Middle frontal gyrus (tissue), 1 donor: Measurements from ENCODE around the gene TNS4.

ENCODE experiments used
- DNase-seq: peaks from one replicate; pipeline ENCODE4 v3.0.0-alpha.2; 2015; ENCODE audit warnings: low spot score; ENCODE audit errors: extremely low spot score

TNS4 gene

GRCh38 chr17:40517981-40518380 lies 16.6 kb upstream of the TNS4 start:
- DNase-seq = no peak

DNA sequence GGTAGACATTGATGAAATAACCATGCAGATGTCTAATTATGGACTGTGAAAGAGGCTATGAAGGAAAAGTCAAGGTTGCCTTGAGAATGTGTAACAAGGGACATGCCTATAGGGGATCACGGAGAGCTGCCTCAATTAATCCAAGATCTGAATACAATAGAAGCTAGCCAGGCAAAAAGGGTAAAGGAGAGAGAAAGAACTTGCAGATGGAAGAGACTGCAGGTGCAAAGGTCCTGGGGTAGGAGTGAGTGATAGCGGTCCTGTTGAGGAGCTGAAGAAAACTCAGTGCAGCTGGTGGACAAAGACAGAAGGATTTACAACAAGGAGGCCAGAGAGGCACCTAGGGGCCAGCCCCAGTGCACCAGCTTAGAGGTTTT lies 15.9 kb upstream of the TNS4 start:
- no peak for DNase-seq

DNA sequence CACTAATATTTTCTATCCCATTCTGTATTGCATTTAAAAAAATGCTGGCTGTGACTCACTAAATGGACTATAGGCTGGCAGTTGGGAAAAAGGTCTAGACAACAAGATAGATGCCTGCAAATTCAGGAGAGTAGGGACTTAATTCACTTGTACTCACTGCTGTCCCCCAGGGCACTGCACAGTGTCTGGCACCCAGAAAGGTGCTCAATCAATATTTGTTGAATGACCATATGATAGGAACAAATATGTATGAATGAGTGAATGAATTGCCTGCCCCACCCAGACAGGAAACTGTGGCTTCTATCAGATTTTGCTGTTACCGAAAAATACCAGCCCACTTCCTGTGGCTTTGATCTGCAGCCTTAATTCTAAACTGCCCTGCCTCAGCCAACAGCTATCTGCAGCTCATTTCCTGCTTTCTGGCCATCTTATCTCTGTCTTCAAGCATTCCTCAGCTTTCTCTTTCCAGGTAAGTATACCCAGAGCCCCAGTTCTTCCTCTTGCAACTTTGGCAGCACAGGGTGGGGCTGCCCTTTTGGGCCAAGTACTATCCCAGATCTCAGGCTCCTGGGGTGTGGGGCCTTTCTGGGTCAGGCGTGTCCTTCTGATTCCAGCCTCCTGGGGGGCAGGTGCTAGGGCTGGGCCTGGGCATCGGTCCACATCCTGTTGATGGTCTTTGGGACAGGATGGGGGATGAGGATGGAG lies 15.3 kb upstream of the TNS4 start:
- DNase-seq = no peak

- DNase-seq = no peak
Observed at GRCh38 chr17:40515491-40516041, 14.1 kb upstream of the TNS4 start.

GRCh38 chr17:40515011-40515410 lies 13.6 kb upstream of the TNS4 start:
- no peak for DNase-seq

DNA sequence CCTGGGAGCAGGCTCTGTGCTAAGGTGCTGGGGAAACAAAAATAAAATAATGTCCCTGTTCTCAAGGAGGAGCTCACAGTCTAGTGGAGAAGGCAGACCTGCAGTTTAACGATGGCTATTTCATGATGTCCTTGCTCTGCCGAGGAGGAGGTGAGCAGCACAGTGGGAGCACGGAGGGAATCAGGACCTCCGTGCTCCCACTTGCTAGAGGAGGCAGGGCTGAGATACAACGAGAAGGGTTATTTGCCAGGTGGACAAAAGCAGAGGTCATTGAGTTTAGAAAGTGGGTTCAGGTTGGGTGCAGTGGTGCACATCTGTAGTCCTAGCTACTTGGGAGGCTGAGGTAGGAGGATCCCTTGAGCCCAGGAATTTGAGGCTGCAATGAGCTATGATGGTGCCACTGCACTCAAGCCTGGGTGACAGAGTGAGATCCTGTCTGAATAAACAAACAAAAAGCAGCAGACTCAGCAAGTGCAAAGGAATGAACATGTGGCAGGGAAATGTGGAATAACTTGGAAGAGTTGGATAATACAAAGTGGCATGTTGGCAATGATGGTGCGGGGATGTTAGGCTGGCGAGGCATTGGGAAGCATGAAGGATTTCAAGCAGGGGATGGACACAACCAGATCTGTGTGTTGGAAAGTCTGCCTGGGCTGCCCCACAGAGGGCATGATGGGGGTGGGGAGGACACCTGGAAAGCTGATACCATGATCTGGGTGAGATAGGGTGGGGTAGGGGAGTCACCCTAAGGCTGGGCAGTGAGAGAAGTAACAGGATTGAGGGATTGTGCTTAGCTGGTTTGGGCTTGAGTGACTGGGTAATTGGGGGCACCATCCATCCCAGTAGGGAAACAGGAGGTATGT lies 12.8 kb upstream of the TNS4 start:
- no peak for DNase-seq

GRCh38 chr17:40511667-40512220 lies 10.3 kb upstream of the TNS4 start:
- DNase-seq = no peak

- no peak for DNase-seq
Observed at GRCh38 chr17:40511136-40511535, 9.7 kb upstream of the TNS4 start.

DNA sequence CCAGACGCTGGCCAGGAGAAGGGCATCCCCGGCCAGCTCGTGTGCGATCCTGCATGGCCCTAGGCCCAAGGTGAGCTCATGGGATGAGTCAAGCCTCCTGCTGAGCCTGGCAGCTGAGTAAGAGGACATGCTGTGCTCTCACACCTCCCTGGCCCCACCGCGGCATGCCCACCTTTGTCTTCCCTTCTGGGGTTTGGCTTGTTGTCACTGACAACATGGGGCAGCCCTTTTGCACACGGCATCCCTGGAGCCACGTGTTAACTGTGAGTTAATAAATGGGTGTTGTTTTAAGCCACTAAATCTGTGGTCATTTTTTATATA lies 8.9 kb upstream of the TNS4 start:
- DNase-seq = no peak

DNA sequence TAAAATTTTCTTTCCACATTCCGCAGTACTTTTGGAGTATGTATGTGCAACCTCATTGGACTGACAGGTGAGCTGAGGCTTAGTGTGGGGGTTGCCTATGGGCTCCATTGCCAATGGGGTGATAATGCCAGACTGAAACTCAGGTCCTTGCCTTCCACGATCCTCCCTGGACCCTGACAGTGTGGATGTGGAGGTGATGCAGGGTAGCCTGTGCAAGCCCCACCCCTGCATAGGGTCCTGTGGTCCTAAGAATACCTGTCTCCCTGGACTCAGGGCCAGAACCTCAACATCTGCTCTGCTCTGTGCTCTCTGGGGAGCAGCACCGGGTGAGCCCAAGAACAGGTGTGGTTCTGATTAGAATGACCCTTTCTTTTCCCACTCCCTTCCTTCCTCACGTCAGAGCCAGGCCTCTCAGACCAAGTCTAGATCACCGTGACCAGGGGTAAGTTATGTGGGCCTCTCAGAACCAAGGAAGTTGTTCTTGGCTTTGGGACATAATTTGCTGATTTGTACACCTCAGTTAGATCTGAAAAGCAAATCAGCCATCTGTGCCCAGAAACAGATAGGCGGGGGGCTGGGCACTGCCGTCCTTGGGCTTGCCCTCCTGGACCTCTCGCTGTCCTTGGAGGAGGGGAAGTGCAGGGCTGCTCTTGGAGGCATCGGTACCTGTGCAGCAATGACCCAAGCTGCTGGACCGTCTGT lies 8.4 kb upstream of the TNS4 start:
- no peak for DNase-seq

GRCh38 chr17:40506786-40507185 lies 5.4 kb upstream of the TNS4 start:
- no peak for DNase-seq

- DNase-seq = no peak
Observed at GRCh38 chr17:40503154-40503553, 1.7 kb upstream of the TNS4 start.

DNA sequence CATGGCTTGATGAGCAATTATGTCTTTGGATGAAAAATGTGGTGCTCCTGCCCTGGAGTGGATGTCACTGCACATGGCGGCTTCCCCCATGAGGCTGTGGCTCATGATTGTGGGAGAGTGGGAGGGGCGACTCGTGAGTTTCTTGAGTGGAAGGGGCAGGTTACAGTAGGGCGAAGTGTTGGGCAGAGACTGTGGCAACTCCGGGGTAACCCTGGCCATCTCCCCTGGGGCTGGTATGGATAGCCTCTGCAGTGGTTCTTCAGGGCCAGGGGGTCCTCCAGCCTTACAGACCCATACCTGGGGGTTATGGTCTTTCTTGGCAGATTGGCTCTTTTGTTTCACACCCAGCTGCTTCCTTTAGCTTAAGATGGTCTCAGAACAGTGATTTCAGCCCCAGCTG lies 1.3 kb upstream of the TNS4 start:
- no peak for DNase-seq

DNA sequence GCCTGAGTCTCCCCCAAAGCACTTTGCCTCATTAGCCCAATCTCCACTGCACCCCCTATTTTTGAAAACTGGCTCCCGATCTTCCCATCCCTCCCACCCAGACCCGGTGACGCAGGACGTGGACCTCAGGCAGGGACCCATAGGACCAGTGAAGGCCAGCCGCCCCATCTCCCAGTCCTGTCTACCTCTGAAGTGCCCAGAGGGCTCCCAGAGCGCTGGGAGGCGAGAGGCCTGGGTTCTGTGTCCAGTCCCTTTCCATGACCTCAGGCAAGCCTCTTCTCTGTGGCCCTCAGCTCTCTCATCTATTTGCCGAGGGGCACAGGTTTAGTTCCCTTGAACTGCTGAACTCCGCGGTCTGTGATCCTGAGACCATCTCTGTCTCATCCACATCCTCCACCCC lies 714 bp downstream of the TNS4 start:
- DNase-seq = no peak

- no peak for DNase-seq
Observed at GRCh38 chr17:40500190-40500589, 1.2 kb downstream of the TNS4 start.

GRCh38 chr17:40499551-40500189 lies 1.8 kb downstream of the TNS4 start:
- DNase-seq = no peak

GRCh38 chr17:40498281-40499084 lies 2.9 kb downstream of the TNS4 start:
- no peak for DNase-seq

DNA sequence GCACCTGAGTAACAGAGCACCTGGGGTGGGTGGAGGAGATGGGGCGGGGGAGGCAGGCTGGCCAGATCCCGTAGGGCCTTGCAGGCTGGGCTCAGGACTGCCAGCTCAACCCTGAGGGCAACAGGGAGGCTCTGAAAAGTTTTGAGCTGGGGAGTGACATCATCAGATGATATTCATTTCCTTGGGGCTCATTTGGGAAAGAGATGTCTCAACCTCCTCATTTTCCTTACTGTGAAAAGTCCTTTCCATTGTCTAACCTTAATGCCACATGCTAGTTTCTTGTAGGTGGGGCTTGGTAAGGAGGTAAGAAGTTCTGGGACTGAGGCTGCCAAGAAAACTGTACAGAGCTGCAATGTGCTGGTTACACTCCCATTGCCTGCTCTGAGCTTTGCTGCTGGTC lies 3.7 kb downstream of the TNS4 start:
- DNase-seq = no peak

DNA sequence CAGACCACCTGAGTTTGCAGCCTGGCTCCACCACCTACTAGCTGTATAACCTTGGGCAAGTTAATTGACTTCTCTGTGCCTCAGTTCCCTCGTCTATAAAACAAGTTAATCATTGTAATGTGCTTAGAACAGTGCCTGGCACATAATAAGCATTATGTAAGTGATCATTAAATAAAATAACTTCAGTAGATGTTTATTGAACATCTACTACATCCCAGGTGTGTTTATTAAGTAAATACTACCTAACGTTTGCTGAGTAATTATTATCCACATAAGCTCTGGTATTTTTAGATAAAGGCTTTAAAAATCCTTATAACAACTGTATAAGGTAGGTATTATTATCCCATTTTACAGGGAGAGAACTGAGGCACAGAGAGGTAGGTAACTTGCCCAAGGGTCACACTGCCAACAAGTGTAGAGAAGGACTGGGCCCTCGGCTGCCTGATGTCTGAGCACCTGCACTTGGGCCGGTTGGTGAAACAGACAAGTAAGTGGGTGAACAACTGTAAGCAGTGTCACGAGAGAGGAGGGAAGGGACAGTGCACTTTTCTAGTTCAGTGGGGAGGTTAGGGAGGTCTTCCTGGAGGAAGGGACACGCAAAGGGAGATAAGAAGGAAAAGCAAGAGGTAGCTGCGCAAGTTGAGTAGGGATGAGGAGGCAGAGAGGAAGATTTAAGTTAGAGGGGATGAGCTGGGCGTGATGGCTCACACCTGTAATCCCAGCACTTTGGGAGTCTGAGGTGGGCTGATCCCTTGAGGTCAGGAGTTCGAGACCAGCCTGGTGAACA lies 4.6 kb downstream of the TNS4 start:
- no peak for DNase-seq

GRCh38 chr17:40496170-40496569 lies 5.3 kb downstream of the TNS4 start:
- DNase-seq = no peak
